Breast epithelium (tissue), 4 donors: ENCODE results near the gene MEIS2. TPM values are rescaled to one million over a fixed set of nuclear protein-coding genes. Genes with fewer than 3 reads are reported as not detected.

Source experiments
- DNase-seq, 2 donors: peaks; one replicate each; pipeline ENCODE4 v3.0.0-alpha.2; 2019; ENCODE audit warnings: low spot score in 2 of 2
- H3K27ac ChIP-seq, 2 donors: fragments of 200-600 bp; sonication (generic) in 1 of 2; one replicate each; pipeline ENCODE4 v1.5.1; 2016 to 2019; ENCODE audit warnings: mild to moderate bottlenecking in 1 of 2
- H3K27me3 ChIP-seq, 2 donors: fragments of 200-600 bp; sonication (generic) in 1 of 2; one replicate each; pipeline versions ENCODE4 v1.5.1 to v1.6.0; 2017 to 2019; ENCODE audit warnings: control low read depth in 1 of 2, mild to moderate bottlenecking in 1 of 2
- H3K36me3 ChIP-seq: fragments of 200-600 bp; one replicate; pipeline ENCODE4 v1.5.1; 2019
- H3K4me1 ChIP-seq, 2 donors: fragments of 200-600 bp; sonication (generic); one replicate each; pipeline ENCODE4 v1.5.1; 2016 to 2019; ENCODE audit warnings: control low read depth in 1 of 2
- H3K4me3 ChIP-seq, 3 donors: fragments of 200-600 bp; sonication (generic); 1 replicate in 2 of 3; 2 replicates in 1 of 3; pipeline ENCODE4 v1.5.1; 2016 to 2019; ENCODE audit warnings: mild to moderate bottlenecking in 3 of 3, moderate library complexity in 2 of 3
- H3K9me3 ChIP-seq, 2 donors: fragments of 200-600 bp; sonication (generic) in 1 of 2; one replicate each; pipeline ENCODE4 v1.5.1; 2016 to 2019; ENCODE audit warnings: control low read depth in 1 of 2
- POLR2A ChIP-seq: fragments of 450-650 bp; IDR thresholded peaks from one replicate; pipeline ENCODE4 v1.6.1; 2016; ENCODE audit warnings: antibody characterized with exemption, mild to moderate bottlenecking, moderate library complexity
- POLR2AphosphoS5 ChIP-seq, 3 donors: sonication (generic); formaldehyde crosslinking; IDR thresholded peaks; one replicate each; pipeline ENCODE4 v1.6.1; 2017; ENCODE audit warnings: antibody characterized with exemption in 3 of 3
- intact Hi-C: fragments of 100-400 bp; cut with DNase I; formaldehyde crosslinking; loops from one replicate; pipeline ENCODE4 v1.15.1; 2023; ENCODE audit warnings: low total_unique reads
- total RNA-seq, 3 donors: library from RNA; depleted of rRNA; stranded (reverse); fragments of >200 nt; gene quantifications; one replicate each; pipeline ENCODE4 v1.1.0, GENCODE V29; 2016
- TF ChIP-seq, protein P1 (sequence below), 3 donors: fragments of 450-650 bp; IDR thresholded peaks; one replicate each; pipeline ENCODE4 v1.5.1; 2016 to 2017; ENCODE audit warnings: antibody characterized with exemption in 3 of 3, mild to moderate bottlenecking in 3 of 3, moderate library complexity in 3 of 3

The MEIS2 gene
- total RNA-seq, 3 donors from 2014 or later = 18.2 to 55.8 (median 28.5) TPM

DNA sequence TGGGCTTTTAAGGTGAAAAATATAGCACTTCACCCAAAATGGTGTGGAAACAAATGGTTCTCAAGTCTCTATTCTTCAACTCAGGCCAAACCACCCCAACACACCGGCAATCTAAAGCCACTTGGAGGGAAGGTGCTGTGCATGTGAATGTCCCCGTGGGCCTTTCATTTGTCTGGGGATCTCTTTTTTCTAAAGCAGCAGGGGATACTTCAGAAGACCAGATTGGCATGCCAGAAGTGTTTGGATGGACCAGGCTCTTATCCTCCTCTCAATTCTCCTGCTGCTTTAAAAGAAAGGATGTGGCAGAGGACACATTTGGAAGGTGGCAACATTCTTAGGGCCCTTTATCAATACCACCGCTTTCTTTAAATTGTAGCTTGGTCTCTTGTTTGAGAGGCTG lies 193.1 kb downstream of the MEIS2 start:
- Histone ChIP-seq H3K27me3 (no peaks in the 10 kb centered on the region), H3K36me3 (no peaks in the 10 kb centered on the region), H3K4me3 (no peak overlapping the region), H3K9me3 (no peaks in the 10 kb centered on the region), H3K4me1 (no peaks in the 10 kb centered on the region), H3K27ac (no peak overlapping the region)
- intact Hi-C loops = no loop called here
- TF ChIP-seq, protein P1, sequence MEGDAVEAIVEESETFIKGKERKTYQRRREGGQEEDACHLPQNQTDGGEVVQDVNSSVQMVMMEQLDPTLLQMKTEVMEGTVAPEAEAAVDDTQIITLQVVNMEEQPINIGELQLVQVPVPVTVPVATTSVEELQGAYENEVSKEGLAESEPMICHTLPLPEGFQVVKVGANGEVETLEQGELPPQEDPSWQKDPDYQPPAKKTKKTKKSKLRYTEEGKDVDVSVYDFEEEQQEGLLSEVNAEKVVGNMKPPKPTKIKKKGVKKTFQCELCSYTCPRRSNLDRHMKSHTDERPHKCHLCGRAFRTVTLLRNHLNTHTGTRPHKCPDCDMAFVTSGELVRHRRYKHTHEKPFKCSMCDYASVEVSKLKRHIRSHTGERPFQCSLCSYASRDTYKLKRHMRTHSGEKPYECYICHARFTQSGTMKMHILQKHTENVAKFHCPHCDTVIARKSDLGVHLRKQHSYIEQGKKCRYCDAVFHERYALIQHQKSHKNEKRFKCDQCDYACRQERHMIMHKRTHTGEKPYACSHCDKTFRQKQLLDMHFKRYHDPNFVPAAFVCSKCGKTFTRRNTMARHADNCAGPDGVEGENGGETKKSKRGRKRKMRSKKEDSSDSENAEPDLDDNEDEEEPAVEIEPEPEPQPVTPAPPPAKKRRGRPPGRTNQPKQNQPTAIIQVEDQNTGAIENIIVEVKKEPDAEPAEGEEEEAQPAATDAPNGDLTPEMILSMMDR (IDR thresholded peaks at IDR 0.05) = no peak
- TF ChIP-seq POLR2A = no peak
- TF ChIP-seq POLR2AphosphoS5 (IDR thresholded peaks at IDR 0.05) = no peak
- DNase-seq = no peak

DNA sequence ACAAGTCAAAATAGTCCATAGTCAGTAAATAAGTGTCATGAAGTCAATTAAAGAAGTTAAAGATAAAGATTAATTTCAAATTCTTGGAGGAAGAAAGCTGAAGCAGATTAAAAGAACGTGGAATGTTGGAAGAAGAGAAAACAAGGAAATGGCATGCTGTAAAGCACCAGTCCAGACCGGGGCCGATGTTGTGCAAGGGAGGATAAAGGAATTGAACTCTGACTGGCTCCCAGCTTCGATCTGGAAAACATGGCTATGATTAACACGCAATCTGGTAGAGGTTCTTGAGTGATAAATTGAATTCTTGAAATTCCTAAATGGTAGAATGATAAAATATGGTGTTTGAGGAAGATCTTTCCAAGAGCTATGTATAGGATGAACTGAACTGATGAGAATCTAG lies 194.4 kb downstream of the MEIS2 start:
- no peaks in the 10 kb centered on the region for H3K4me1 ChIP-seq
- no peaks in the 10 kb centered on the region for H3K36me3 ChIP-seq
- intact Hi-C loops = no loop called here
- DNase-seq = peak in 1 of 2 donors; percentile 44
- peak in 1 of 3 donors; percentile 29 for TF ChIP-seq POLR2AphosphoS5 (IDR thresholded peaks at IDR 0.05)
- no peak for TF ChIP-seq POLR2A
- TF ChIP-seq, protein P1 (IDR thresholded peaks at IDR 0.05) = no peak
- H3K27ac ChIP-seq = peak overlapping the region in 1 of 2 donors; percentile 71
- no peaks in the 10 kb centered on the region for H3K9me3 ChIP-seq
- no peaks in the 10 kb centered on the region for H3K27me3 ChIP-seq
- no peak overlapping the region for H3K4me3 ChIP-seq

DNA sequence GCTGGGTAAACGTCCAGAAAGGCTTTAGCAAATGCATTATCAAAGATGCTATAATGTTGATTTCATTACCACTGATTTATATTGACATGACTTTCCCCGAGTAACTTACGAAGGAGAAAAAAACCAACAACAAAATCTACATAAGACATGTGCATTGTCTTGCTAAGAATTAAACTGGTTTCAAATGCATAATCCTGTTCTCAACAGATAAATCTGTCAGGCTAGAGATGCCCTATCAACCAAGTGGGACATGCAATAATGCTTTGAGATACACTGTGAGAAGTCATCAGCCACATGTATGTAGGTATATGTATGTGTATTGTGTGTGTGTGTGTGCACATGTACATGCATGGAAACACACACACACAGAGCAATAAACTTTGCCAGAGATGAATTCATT lies 195.6 kb downstream of the MEIS2 start:
- no peak for DNase-seq
- Histone ChIP-seq H3K27me3 (no peaks in the 10 kb centered on the region), H3K27ac (peak overlapping the region; percentile 62 to 71), H3K9me3 (no peaks in the 10 kb centered on the region), H3K4me3 (no peak overlapping the region), H3K4me1 (no peaks in the 10 kb centered on the region), H3K36me3 (no peaks in the 10 kb centered on the region)
- TF ChIP-seq, protein P1 (IDR thresholded peaks at IDR 0.05) = no peak
- TF ChIP-seq POLR2AphosphoS5 (IDR thresholded peaks at IDR 0.05) (no peak), POLR2A (no peak)
- intact Hi-C loops = no loop called here

DNA sequence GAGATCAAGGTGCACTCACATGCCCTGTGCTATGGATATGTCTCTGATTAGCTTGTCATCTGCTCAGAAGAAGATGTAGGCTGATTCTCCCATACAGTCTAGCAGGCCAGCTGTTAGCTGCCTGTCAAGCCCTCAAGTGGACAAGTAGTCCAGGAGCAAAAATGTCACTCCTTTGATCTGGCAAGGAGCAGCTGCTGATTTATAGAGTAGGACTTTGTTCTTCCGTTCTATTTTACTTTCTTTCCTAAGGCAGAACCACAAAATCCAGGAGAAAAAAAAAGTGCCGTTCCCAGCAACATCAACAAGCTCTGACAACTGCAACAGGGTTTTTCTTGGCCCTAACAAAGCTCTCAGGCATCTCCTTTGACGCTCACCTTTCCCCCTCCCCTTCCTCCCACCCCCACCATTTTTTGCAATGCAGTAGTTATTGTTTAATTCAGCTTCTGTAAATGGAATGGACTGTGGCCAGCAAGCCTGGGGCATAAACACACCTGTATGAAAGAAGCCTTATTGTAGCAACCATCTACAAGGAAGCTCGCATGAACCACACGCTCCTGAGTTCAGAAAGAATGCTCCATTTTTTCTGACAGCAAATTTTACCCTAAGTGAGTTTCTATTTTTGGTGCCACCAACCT lies 196.3 kb downstream of the MEIS2 start:
- H3K4me3 ChIP-seq = peak overlapping the region in 1 of 3 donors; percentile 15
- no peaks in the 10 kb centered on the region for H3K9me3 ChIP-seq
- TF ChIP-seq, protein P1 (IDR thresholded peaks at IDR 0.05) = no peak
- TF ChIP-seq POLR2AphosphoS5 (IDR thresholded peaks at IDR 0.05) (peak in 1 of 3 donors; percentile 25), POLR2A (no peak)
- H3K27me3 ChIP-seq = no peaks in the 10 kb centered on the region
- H3K27ac ChIP-seq = peak overlapping the region; percentile 71 to 79
- H3K36me3 ChIP-seq = no peaks in the 10 kb centered on the region
- peak; percentile 73 to 96 for DNase-seq
- intact Hi-C loops = no loop called here
- no peaks in the 10 kb centered on the region for H3K4me1 ChIP-seq

DNA sequence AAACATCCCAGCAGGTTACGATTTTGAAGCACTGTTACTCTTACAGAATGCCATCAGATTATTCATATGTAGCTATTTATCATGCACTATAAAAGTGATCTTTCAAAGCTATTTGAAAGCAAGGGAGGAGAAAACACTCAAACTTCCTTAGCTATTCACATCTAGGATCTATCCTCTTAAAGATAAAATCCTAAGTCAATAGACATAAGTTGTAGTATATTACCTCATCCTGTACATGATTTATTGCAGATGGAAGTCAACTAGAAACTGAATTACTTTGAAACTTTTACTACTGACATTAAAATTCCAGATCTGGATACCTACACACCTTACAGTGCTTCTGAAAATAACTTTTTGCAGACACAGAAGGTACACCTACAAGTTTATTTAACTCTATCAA lies 197.2 kb downstream of the MEIS2 start:
- Histone ChIP-seq H3K9me3 (no peaks in the 10 kb centered on the region), H3K27ac (no peak overlapping the region), H3K27me3 (no peaks in the 10 kb centered on the region), H3K36me3 (no peaks in the 10 kb centered on the region), H3K4me3 (no peak overlapping the region), H3K4me1 (no peaks in the 10 kb centered on the region)
- no peak for DNase-seq
- TF ChIP-seq, protein P1 (IDR thresholded peaks at IDR 0.05) = no peak
- TF ChIP-seq POLR2AphosphoS5 (IDR thresholded peaks at IDR 0.05) (no peak), POLR2A (no peak)
- intact Hi-C loops = no loop called here
